H9 (cell line): ENCODE measurements around the gene DSCAM. TPM values are rescaled to one million over a fixed set of nuclear protein-coding genes. Genes with fewer than 3 reads are reported as not detected.

Source experiments
- DNase-seq: peaks from one replicate; pipeline ENCODE4 v3.0.0-alpha.2; 2017
- H2AFZ ChIP-seq: one replicate; pipeline ENCODE4 v1.6.1; 2013; ENCODE audit warnings: mild to moderate bottlenecking, low read length, control low read depth, moderate library complexity
- H2AK5ac ChIP-seq: 2 replicates; pipeline ENCODE4 v1.6.1; 2013; ENCODE audit warnings: low read length, control low read depth, mixed read lengths; ENCODE audit not compliant: insufficient read length
- H2BK120ac ChIP-seq: one replicate; pipeline ENCODE4 v1.6.1; 2013; ENCODE audit warnings: low read depth, mild to moderate bottlenecking, low read length, control low read depth, inconsistent platforms; ENCODE audit not compliant: poor library complexity, severe bottlenecking
- H2BK12ac ChIP-seq: 2 replicates; pipeline ENCODE4 v1.6.1; 2013; ENCODE audit warnings: low read length, control low read depth, mixed read lengths, low read depth; ENCODE audit not compliant: insufficient read length
- H2BK15ac ChIP-seq: 2 replicates; pipeline ENCODE4 v1.6.1; 2013; ENCODE audit warnings: low read depth, low read length, control low read depth
- H2BK20ac ChIP-seq: one replicate; pipeline ENCODE4 v1.6.1; 2013; ENCODE audit warnings: low read depth, mild to moderate bottlenecking, low read length, control low read depth, inconsistent platforms; ENCODE audit not compliant: poor library complexity, severe bottlenecking
- H2BK5ac ChIP-seq: 2 replicates; pipeline ENCODE4 v1.6.1; 2013; ENCODE audit warnings: low read length, control low read depth, mixed read lengths; ENCODE audit not compliant: insufficient read length
- H3K14ac ChIP-seq: 2 replicates; pipeline ENCODE4 v1.6.1; 2013; ENCODE audit warnings: low read length, control low read depth; ENCODE audit not compliant: insufficient read depth
- H3K18ac ChIP-seq: 2 replicates; pipeline ENCODE4 v1.6.1; 2013; ENCODE audit warnings: low read depth, mild to moderate bottlenecking, mixed read lengths, low read length, control low read depth; ENCODE audit not compliant: insufficient read length
- H3K23ac ChIP-seq: 2 replicates; pipeline ENCODE4 v1.6.1; 2013; ENCODE audit warnings: low read length, control low read depth, mixed read lengths, low read depth; ENCODE audit not compliant: insufficient read length
- H3K23me2 ChIP-seq: 2 replicates; pipeline ENCODE4 v1.6.1; 2013; ENCODE audit warnings: low read depth, mild to moderate bottlenecking, mixed read lengths, low read length, control low read depth; ENCODE audit not compliant: insufficient read length, poor library complexity, severe bottlenecking
- H3K27ac ChIP-seq: 2 replicates; pipeline ENCODE4 v1.5.1; 2013; ENCODE audit warnings: low read length, control low read depth, mixed read lengths, low read depth; ENCODE audit not compliant: insufficient read length
- H3K27me3 ChIP-seq: 2 replicates; pipeline ENCODE4 v1.6.1; 2013; ENCODE audit warnings: low read length, control low read depth, inconsistent platforms; ENCODE audit not compliant: insufficient read depth
- H3K4ac ChIP-seq: 2 replicates; pipeline ENCODE4 v1.6.1; 2013; ENCODE audit warnings: low read depth, mild to moderate bottlenecking, control low read depth, inconsistent platforms, low read length, moderate library complexity
- H3K4me1 ChIP-seq: 2 replicates; pipeline ENCODE4 v1.6.1; 2013; ENCODE audit warnings: low read length, control low read depth, inconsistent platforms; ENCODE audit not compliant: insufficient read depth
- H3K4me2 ChIP-seq: 2 replicates; pipeline ENCODE4 v1.6.1; 2013; ENCODE audit warnings: low read length, control low read depth, mixed read lengths; ENCODE audit not compliant: insufficient read length, insufficient read depth
- H3K56ac ChIP-seq: 2 replicates; pipeline ENCODE4 v1.6.1; 2013; ENCODE audit warnings: low read depth, mild to moderate bottlenecking, mixed read lengths, low read length, control low read depth; ENCODE audit not compliant: insufficient read length
- H3K79me1 ChIP-seq: 2 replicates; pipeline ENCODE4 v1.6.1; 2013; ENCODE audit warnings: low read depth, mild to moderate bottlenecking, moderate library complexity, low read length, control low read depth, inconsistent platforms; ENCODE audit not compliant: insufficient read depth, poor library complexity, severe bottlenecking
- H3K79me2 ChIP-seq: 2 replicates; pipeline ENCODE4 v1.6.1; 2013; ENCODE audit warnings: low read length, control low read depth, inconsistent platforms; ENCODE audit not compliant: insufficient read depth
- H3K9ac ChIP-seq: 2 replicates; pipeline ENCODE4 v1.6.1; 2013; ENCODE audit warnings: low read length, control low read depth, mixed read lengths; ENCODE audit not compliant: insufficient read length; ENCODE audit errors: extremely low read depth
- H3K9me3 ChIP-seq: one replicate; pipeline ENCODE4 v1.6.1; 2013; ENCODE audit warnings: low read depth, low read length, inconsistent platforms; ENCODE audit not compliant: control insufficient read depth
- H3T11ph ChIP-seq: one replicate; pipeline ENCODE4 v1.6.1; 2013; ENCODE audit warnings: mild to moderate bottlenecking, low read length, control low read depth, inconsistent platforms
- H4K20me1 ChIP-seq: one replicate; pipeline ENCODE4 v1.6.1; 2013; ENCODE audit not compliant: control insufficient read depth, insufficient read length, insufficient read depth
- H4K5ac ChIP-seq: 2 replicates; pipeline ENCODE4 v1.6.1; 2013; ENCODE audit warnings: low read depth, mild to moderate bottlenecking, mixed read lengths, low read length, control low read depth; ENCODE audit not compliant: insufficient read length
- H4K8ac ChIP-seq: replicated peaks from 2 replicates; pipeline ENCODE4 v1.6.1; 2013; ENCODE audit warnings: low read length, control low read depth, mixed read lengths, low read depth; ENCODE audit not compliant: insufficient read length
- H4K91ac ChIP-seq: 2 replicates; pipeline ENCODE4 v1.6.1; 2013; ENCODE audit warnings: low read depth, mild to moderate bottlenecking, moderate library complexity, mixed read lengths, low read length, control low read depth; ENCODE audit not compliant: insufficient read length
- H3K27ac Mint-ChIP-seq, 3 experiments: 2 replicates in 2 of 3; 3 replicates in 1 of 3; pipeline ENCODE4 v1.8.0; 2020 to 2021; ENCODE audit warnings: mixed read lengths in 3 of 3, mild to moderate bottlenecking in 1 of 3, moderate library complexity in 1 of 3
- H3K27me3 Mint-ChIP-seq: 2 replicates; pipeline ENCODE4 v1.8.0; 2021; ENCODE audit warnings: low read depth, mild to moderate bottlenecking, moderate library complexity, mixed read lengths
- H3K36me3 Mint-ChIP-seq, 3 experiments: 2 replicates in 2 of 3; 3 replicates in 1 of 3; pipeline ENCODE4 v1.8.0; 2020 to 2021; ENCODE audit warnings: low read depth in 3 of 3, mixed read lengths in 3 of 3; ENCODE audit not compliant: insufficient read depth in 1 of 3
- H3K4me1 Mint-ChIP-seq, 2 experiments: 2 replicates each; pipeline ENCODE4 v1.8.0; 2020; ENCODE audit warnings: mixed read lengths in 2 of 2
- H3K4me3 Mint-ChIP-seq, 2 experiments: 2 replicates in 1 of 2; 3 replicates in 1 of 2; pipeline ENCODE4 v1.8.0; 2020 to 2021; ENCODE audit warnings: mild to moderate bottlenecking in 2 of 2, mixed read lengths in 2 of 2, moderate library complexity in 1 of 2
- H3K9me3 Mint-ChIP-seq, 2 experiments: 2 replicates in 1 of 2; 3 replicates in 1 of 2; pipeline ENCODE4 v1.8.0; 2020; ENCODE audit warnings: mild to moderate bottlenecking in 2 of 2, mixed read lengths in 2 of 2, moderate library complexity in 1 of 2
- CTCF ChIP-seq: fragments of 200-600 bp; sonication (generic); conservative IDR thresholded peaks from 3 replicates; pipeline ENCODE4 v1.8.0; 2021; ENCODE audit warnings: antibody characterized with exemption, mild to moderate bottlenecking
- WGBS: extraction: QIAGEN DNeasy Blood & Tissue Kit; methylation state at CpG from one replicate; pipeline ENCODE4 v1.1.7; 2013; ENCODE audit warnings: missing lambda C conversion rate, low lambda C conversion rate, mixed read lengths; ENCODE audit not compliant: insufficient read length; ENCODE audit errors: extremely low coverage; 5-methylcytosine and 5-hydroxymethylcytosine counted together
- total RNA-seq: library from RNA; stranded (reverse); gene quantifications from 2 replicates; pipeline ENCODE4 v1.2.1, GENCODE V29; 2021

Gene DSCAM
- total RNA-seq, 1 experiment from 2014 or later: 0.17 TPM

DNA sequence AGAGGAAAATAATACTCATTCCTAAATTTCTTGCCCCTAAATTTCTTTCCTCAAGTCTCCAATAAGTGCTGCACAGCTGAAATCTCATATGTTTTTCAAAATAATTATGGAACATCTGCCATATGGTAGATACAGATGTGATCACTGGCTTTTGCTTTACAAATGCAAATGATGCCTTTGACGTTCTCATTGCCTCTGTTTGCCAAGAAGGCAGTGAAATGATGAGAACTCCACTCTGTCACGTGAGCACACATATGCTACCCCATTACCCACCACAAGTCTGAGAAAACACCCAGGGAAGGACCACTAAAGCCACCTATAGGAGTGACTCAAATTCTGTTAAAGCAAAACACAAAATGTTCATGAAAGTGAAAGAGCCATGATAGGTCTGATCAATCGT lies 43.9 kb downstream of the DSCAM start:
- no peak overlapping the region for H2BK20ac ChIP-seq
- no peak overlapping the region for H3K27ac ChIP-seq
- no peak overlapping the region for H3K18ac ChIP-seq
- no peak overlapping the region for H4K5ac ChIP-seq
- no peak for DNase-seq
- no peak overlapping the region for H3K9ac ChIP-seq
- WGBS: no CpG with 5 or more reads among the region's 3 CpGs
- no peak overlapping the region for H2BK12ac ChIP-seq
- H3K4me1 ChIP-seq: no peaks in the 10 kb centered on the region
- Mint-ChIP-seq H3K27ac (no peak overlapping the region), H3K27me3 (no peaks in the 10 kb centered on the region), H3K4me1 (no peaks in the 10 kb centered on the region; a peak in 1 of 4 replicates), H3K36me3 (peaks cover 5 to 26% (median 6%) of the 10 kb centered on the region in 3 experiments), H3K4me3 (no peak overlapping the region), H3K9me3 (peaks cover 36 to 37% of the 10 kb centered on the region in 2 experiments)
- H4K91ac ChIP-seq: no peak overlapping the region
- H3K4ac ChIP-seq: no peak overlapping the region
- no peak overlapping the region for H2BK120ac ChIP-seq
- no peak overlapping the region for H2AFZ ChIP-seq
- no peaks in the 10 kb centered on the region for H3K27me3 ChIP-seq
- TF ChIP-seq CTCF: no peak
- no peak overlapping the region for H3K14ac ChIP-seq
- no peaks in the 10 kb centered on the region for H4K20me1 ChIP-seq
- no peak overlapping the region for H3K56ac ChIP-seq
- no peaks in the 10 kb centered on the region for H3K23me2 ChIP-seq
- H2BK15ac ChIP-seq: no peak overlapping the region
- H3K4me2 ChIP-seq: no peak overlapping the region
- no peak overlapping the region for H2BK5ac ChIP-seq
- no peak overlapping the region for H3T11ph ChIP-seq
- H3K79me1 ChIP-seq: no peaks in the 10 kb centered on the region
- H3K79me2 ChIP-seq: no peaks in the 10 kb centered on the region
- no peak overlapping the region for H3K23ac ChIP-seq
- H4K8ac ChIP-seq: no peak overlapping the region
- peaks cover 17% of the 10 kb centered on the region for H3K9me3 ChIP-seq
- H2AK5ac ChIP-seq: no peak overlapping the region
